Activated naive CD8-positive, alpha-beta T cell (primary cell): Measurements from ENCODE around the gene ZNF516.
"Not testable (repeated sequence)": the region's sequence is repeated elsewhere in the genome, so short reads cannot be mapped to it uniquely, and the experiment has no call there.

Source experiments
- H3K27ac Mint-ChIP-seq: one replicate; pipeline ENCODE4 v1.8.0; 2021; ENCODE audit warnings: mixed read lengths
- H3K27me3 Mint-ChIP-seq: one replicate; pipeline ENCODE4 v1.8.0; 2021; ENCODE audit warnings: mixed read lengths
- H3K36me3 Mint-ChIP-seq: one replicate; pipeline ENCODE4 v1.8.0; 2021; ENCODE audit warnings: mixed read lengths
- H3K4me1 Mint-ChIP-seq: one replicate; pipeline ENCODE4 v1.8.0; 2021; ENCODE audit warnings: low read depth, mixed read lengths
- H3K4me3 Mint-ChIP-seq: one replicate; pipeline ENCODE4 v1.8.0; 2021; ENCODE audit warnings: mild to moderate bottlenecking, mixed read lengths
- H3K9me3 Mint-ChIP-seq: one replicate; pipeline ENCODE4 v1.8.0; 2021; ENCODE audit warnings: low read depth, mixed read lengths

ZNF516 gene

GRCh38 chr18:76495006-76495370, at the start of gene ZNF516:
TSS of gene ZNF516 (minus strand) at chr18:76495242. CDS start at chr18:76443054, 52,188 bp downstream.
- Mint-ChIP-seq H3K4me1 (peaks cover 34% of the 10 kb centered on the region), H3K27me3 (no peaks in the 10 kb centered on the region), H3K4me3 (peak within 1 kb of the TSS; percentile 91), H3K36me3 (no peaks in the 10 kb centered on the region), H3K27ac (peak within 1 kb of the TSS; percentile 50), H3K9me3 (no peaks in the 10 kb centered on the region)

- Mint-ChIP-seq H3K4me1 (no peaks in the 10 kb centered on the region), H3K27me3 (peaks cover 1% of the 10 kb centered on the region), H3K36me3 (no peaks in the 10 kb centered on the region)
These were observed 43.8 kb upstream of the ZNF516 start for GRCh38 chr18:76538846-76539245.

GRCh38 chr18:76537621-76538020, 42.6 kb upstream of the ZNF516 start:
- Mint-ChIP-seq H3K36me3 (no peaks in the 10 kb centered on the region), H3K27me3 (no peaks in the 10 kb centered on the region), H3K4me3 (no peak overlapping the region), H3K4me1 (no peaks in the 10 kb centered on the region), H3K27ac (no peak overlapping the region), H3K9me3 (no peaks in the 10 kb centered on the region)

More at GRCh38 chr18:76538846-76539245, 43.8 kb upstream of the ZNF516 start:
- Mint-ChIP-seq H3K27ac (no peak overlapping the region), H3K4me3 (no peak overlapping the region), H3K9me3 (no peaks in the 10 kb centered on the region)

GRCh38 chr18:76536593-76536992, 41.6 kb upstream of the ZNF516 start:
- H3K27ac Mint-ChIP-seq, H3K9me3 Mint-ChIP-seq, H3K36me3 Mint-ChIP-seq, H3K4me3 Mint-ChIP-seq, H3K27me3 Mint-ChIP-seq, H3K4me1 Mint-ChIP-seq: not testable (repeated sequence)

GRCh38 chr18:76532875-76533274, 37.8 kb upstream of the ZNF516 start:
- Mint-ChIP-seq H3K27ac (no peak overlapping the region), H3K9me3 (no peaks in the 10 kb centered on the region), H3K4me1 (peaks cover 8% of the 10 kb centered on the region), H3K4me3 (no peak overlapping the region), H3K36me3 (no peaks in the 10 kb centered on the region), H3K27me3 (peaks cover 10% of the 10 kb centered on the region)

- H3K9me3 Mint-ChIP-seq, result no peaks in the 10 kb centered on the region
- no peak overlapping the region for H3K27ac Mint-ChIP-seq
- peaks cover 18% of the 10 kb centered on the region for H3K27me3 Mint-ChIP-seq
- no peaks in the 10 kb centered on the region for H3K36me3 Mint-ChIP-seq
- no peak overlapping the region for H3K4me3 Mint-ChIP-seq
- H3K4me1 Mint-ChIP-seq, result peaks cover 8% of the 10 kb centered on the region
These were observed 35.8 kb upstream of the ZNF516 start for GRCh38 chr18:76530846-76531245.

- Mint-ChIP-seq H3K27me3 (peaks cover 18% of the 10 kb centered on the region), H3K4me1 (peaks cover 8% of the 10 kb centered on the region), H3K36me3 (no peaks in the 10 kb centered on the region), H3K9me3 (no peaks in the 10 kb centered on the region), H3K4me3 (no peak overlapping the region), H3K27ac (no peak overlapping the region)
These were observed 35.3 kb upstream of the ZNF516 start for GRCh38 chr18:76530391-76530790.

- H3K27ac Mint-ChIP-seq, result no peak overlapping the region
- H3K4me3 Mint-ChIP-seq, result peak overlapping the region; percentile 83
- H3K4me1 Mint-ChIP-seq, result peaks cover 13% of the 10 kb centered on the region
- H3K36me3 Mint-ChIP-seq, result no peaks in the 10 kb centered on the region
- peaks cover 22% of the 10 kb centered on the region for H3K27me3 Mint-ChIP-seq
- H3K9me3 Mint-ChIP-seq, result no peaks in the 10 kb centered on the region
These were observed 34.4 kb upstream of the ZNF516 start for GRCh38 chr18:76529433-76529811.

GRCh38 chr18:76528477-76529432, 33.7 kb upstream of the ZNF516 start:
- Mint-ChIP-seq H3K4me1 (peaks cover 13% of the 10 kb centered on the region), H3K9me3 (no peaks in the 10 kb centered on the region), H3K4me3 (peak overlapping the region; percentile 83), H3K27me3 (peaks cover 22% of the 10 kb centered on the region), H3K36me3 (no peaks in the 10 kb centered on the region), H3K27ac (no peak overlapping the region)

- Mint-ChIP-seq H3K4me1 (peaks cover 13% of the 10 kb centered on the region), H3K27me3 (peaks cover 26% of the 10 kb centered on the region), H3K27ac (no peak overlapping the region), H3K36me3 (no peaks in the 10 kb centered on the region), H3K4me3 (no peak overlapping the region), H3K9me3 (no peaks in the 10 kb centered on the region)
These were observed 30.9 kb upstream of the ZNF516 start for GRCh38 chr18:76525911-76526310.

GRCh38 chr18:76524900-76525698, 30.1 kb upstream of the ZNF516 start:
- Mint-ChIP-seq H3K36me3 (no peaks in the 10 kb centered on the region), H3K4me1 (peaks cover 13% of the 10 kb centered on the region), H3K4me3 (peak overlapping the region; percentile 3), H3K9me3 (no peaks in the 10 kb centered on the region), H3K27me3 (peaks cover 26% of the 10 kb centered on the region), H3K27ac (no peak overlapping the region)

GRCh38 chr18:76524477-76524876, 29.4 kb upstream of the ZNF516 start:
- Mint-ChIP-seq H3K9me3 (no peaks in the 10 kb centered on the region), H3K27ac (no peak overlapping the region), H3K36me3 (no peaks in the 10 kb centered on the region), H3K4me3 (no peak overlapping the region), H3K27me3 (peaks cover 26% of the 10 kb centered on the region), H3K4me1 (peaks cover 11% of the 10 kb centered on the region)

GRCh38 chr18:76522551-76522950, 27.5 kb upstream of the ZNF516 start:
- Mint-ChIP-seq H3K9me3 (no peaks in the 10 kb centered on the region), H3K27me3 (peaks cover 27% of the 10 kb centered on the region), H3K4me3 (no peak overlapping the region), H3K4me1 (peaks cover 21% of the 10 kb centered on the region), H3K27ac (no peak overlapping the region), H3K36me3 (no peaks in the 10 kb centered on the region)

- Mint-ChIP-seq H3K36me3 (no peaks in the 10 kb centered on the region), H3K27me3 (peaks cover 31% of the 10 kb centered on the region), H3K9me3 (no peaks in the 10 kb centered on the region), H3K4me1 (peaks cover 23% of the 10 kb centered on the region), H3K27ac (no peak overlapping the region), H3K4me3 (no peak overlapping the region)
These were observed 27.1 kb upstream of the ZNF516 start for GRCh38 chr18:76522122-76522503.

GRCh38 chr18:76521417-76522121, 26.5 kb upstream of the ZNF516 start:
- Mint-ChIP-seq H3K4me3 (no peak overlapping the region), H3K36me3 (no peaks in the 10 kb centered on the region), H3K4me1 (peaks cover 23% of the 10 kb centered on the region), H3K27ac (no peak overlapping the region), H3K9me3 (no peaks in the 10 kb centered on the region), H3K27me3 (peaks cover 28% of the 10 kb centered on the region)
